Suppressor macrophage treated with lipopolysaccharide for 1 hour (primary cell): ENCODE data around the gene RBM6.
"Not testable (repeated sequence)": the region's sequence is repeated elsewhere in the genome, so short reads cannot be mapped to it uniquely, and the experiment has no call there.

Source experiments
- DNase-seq, 3 donors: peaks; one replicate each; pipeline ENCODE4 v3.0.0-alpha.2; 2020 to 2022

The RBM6 gene

GRCh38 chr3:49994476-49994875 lies 54.5 kb downstream of the RBM6 start:
- no peak for DNase-seq

GRCh38 chr3:49996016-49996415 lies 56.1 kb downstream of the RBM6 start:
- DNase-seq = no peak

GRCh38 chr3:49997862-49998261 lies 57.9 kb downstream of the RBM6 start:
- no peak for DNase-seq

- peak; percentile 39 to 44 (median 41) for DNase-seq
Observed at GRCh38 chr3:49998326-49998725, 58.4 kb downstream of the RBM6 start.

GRCh38 chr3:50001511-50001910 lies 61.6 kb downstream of the RBM6 start:
- no peak for DNase-seq

GRCh38 chr3:50003216-50003615 lies 63.3 kb downstream of the RBM6 start:
- DNase-seq = no peak

GRCh38 chr3:50003824-50004223 lies 63.9 kb downstream of the RBM6 start:
- DNase-seq = no peak

GRCh38 chr3:50008931-50009330 lies 69.0 kb downstream of the RBM6 start:
- no peak for DNase-seq

GRCh38 chr3:50010959-50011358 lies 71.0 kb downstream of the RBM6 start:
- no peak for DNase-seq

- DNase-seq = no peak
Observed at GRCh38 chr3:50015918-50016317, 76.0 kb downstream of the RBM6 start.

GRCh38 chr3:50028346-50028745 lies 88.4 kb downstream of the RBM6 start:
- DNase-seq = no peak

- not testable (repeated sequence) for DNase-seq
Observed at GRCh38 chr3:50031201-50031600, 91.3 kb downstream of the RBM6 start.

GRCh38 chr3:50044976-50045375 lies 105.0 kb downstream of the RBM6 start:
- DNase-seq = no peak

- no peak for DNase-seq
Observed at GRCh38 chr3:50047426-50047825, 107.5 kb downstream of the RBM6 start.

- no peak for DNase-seq
Observed at GRCh38 chr3:50050361-50050760, 110.4 kb downstream of the RBM6 start.

- no peak for DNase-seq
Observed at GRCh38 chr3:50057756-50058155, 117.8 kb downstream of the RBM6 start.

GRCh38 chr3:50068134-50068533 lies 128.2 kb downstream of the RBM6 start:
- no peak for DNase-seq

GRCh38 chr3:50078091-50078490 lies 138.1 kb downstream of the RBM6 start:
- DNase-seq = no peak

GRCh38 chr3:50078622-50079021 lies 138.7 kb downstream of the RBM6 start:
- peak in 1 of 3 donors; percentile 16 for DNase-seq

- DNase-seq = not testable (repeated sequence)
Observed at GRCh38 chr3:50084951-50085350, 145.0 kb downstream of the RBM6 start.

- peak; percentile 94 to 96 (median 95) for DNase-seq
Observed at GRCh38 chr3:50088725-50089608, 149.0 kb downstream of the RBM6 start, which contains the start of gene RBM5. Gene RBM5, plus strand, starts transcription at chr3:50088919. Its CDS starts 1,516 bp downstream, at chr3:50090435.

- peak in 2 of 3 donors; percentile 28 to 56 for DNase-seq
Observed at GRCh38 chr3:50089609-50089945, 149.6 kb downstream of the RBM6 start.

- DNase-seq = no peak
Observed at GRCh38 chr3:50090984-50091383, 151.0 kb downstream of the RBM6 start.

GRCh38 chr3:50095352-50095998 lies 155.5 kb downstream of the RBM6 start:
- no peak for DNase-seq
